ENCODE results near the gene IREB2.
A peak's percentile ranks its signal among the peaks of the same experiment; 100 is the strongest.

IREB2 gene

DNA sequence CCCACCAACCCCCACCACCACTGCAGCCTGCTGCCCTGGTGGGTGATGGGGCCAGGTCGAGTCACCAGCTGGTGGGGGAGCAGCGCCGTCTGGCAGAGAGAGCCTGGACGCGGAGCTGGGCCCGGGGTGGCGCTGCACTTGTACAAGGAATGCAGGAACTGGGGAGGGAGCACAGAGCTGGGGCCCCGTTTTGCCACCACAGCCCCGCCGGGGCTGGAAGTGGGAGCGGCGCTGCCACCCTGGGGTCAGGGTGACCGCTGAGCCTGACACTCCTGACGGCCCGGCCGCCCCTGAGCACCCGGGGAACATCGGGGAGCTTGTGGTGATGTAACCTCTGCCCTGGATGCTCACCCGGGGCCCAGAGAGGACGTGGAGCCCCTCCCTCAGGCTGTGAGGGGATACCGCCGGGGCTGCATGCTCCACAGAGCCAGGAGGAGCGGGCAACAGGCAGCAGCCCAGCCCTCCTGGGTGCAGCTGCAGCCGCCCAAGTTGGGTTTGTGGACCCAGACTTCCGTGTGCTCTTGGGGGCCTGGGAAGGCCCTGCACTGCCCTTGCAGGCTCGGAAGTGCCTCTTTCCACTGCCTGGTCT, 32.6 kb upstream of the IREB2 start:
- TF ChIP-seq, protein P1, sequence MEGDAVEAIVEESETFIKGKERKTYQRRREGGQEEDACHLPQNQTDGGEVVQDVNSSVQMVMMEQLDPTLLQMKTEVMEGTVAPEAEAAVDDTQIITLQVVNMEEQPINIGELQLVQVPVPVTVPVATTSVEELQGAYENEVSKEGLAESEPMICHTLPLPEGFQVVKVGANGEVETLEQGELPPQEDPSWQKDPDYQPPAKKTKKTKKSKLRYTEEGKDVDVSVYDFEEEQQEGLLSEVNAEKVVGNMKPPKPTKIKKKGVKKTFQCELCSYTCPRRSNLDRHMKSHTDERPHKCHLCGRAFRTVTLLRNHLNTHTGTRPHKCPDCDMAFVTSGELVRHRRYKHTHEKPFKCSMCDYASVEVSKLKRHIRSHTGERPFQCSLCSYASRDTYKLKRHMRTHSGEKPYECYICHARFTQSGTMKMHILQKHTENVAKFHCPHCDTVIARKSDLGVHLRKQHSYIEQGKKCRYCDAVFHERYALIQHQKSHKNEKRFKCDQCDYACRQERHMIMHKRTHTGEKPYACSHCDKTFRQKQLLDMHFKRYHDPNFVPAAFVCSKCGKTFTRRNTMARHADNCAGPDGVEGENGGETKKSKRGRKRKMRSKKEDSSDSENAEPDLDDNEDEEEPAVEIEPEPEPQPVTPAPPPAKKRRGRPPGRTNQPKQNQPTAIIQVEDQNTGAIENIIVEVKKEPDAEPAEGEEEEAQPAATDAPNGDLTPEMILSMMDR (conservative IDR thresholded peaks at IDR 0.05; ENCODE audit: control insufficient read depth, insufficient read depth, low read depth, low read length) = no peak
- DNase-seq (ENCODE audit: low read depth) = no peak
- H3K4me3 ChIP-seq (ENCODE audit: control insufficient read depth, low read depth, low read length) = no peak overlapping the region

DNA sequence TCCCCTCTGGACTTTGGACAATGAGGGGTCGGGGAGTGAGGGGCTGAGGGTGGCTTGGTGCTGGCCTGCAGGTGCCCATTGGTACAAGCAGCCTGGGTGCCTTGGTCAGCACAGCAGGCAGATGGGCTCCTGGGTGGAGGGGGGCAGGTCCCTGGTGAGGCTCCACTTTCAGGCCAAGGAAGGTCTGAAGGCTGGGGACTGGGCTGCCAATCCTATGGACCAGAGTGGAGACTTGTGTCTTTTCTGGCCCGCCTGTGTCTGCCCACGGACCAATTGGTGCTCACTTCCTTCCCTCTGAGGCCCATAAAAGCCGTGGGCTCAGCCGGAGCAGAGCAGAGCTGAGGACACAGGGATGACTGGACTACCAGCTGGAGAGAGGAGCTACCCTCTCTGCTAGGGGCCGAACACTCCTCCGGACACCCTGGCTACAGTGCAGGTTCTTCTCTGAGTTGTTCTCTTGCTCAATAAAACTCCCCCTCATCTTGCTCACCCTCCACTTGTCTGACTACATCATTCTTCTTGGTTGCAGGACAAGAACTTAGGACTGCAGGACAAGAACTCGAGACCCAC, 31.9 kb upstream of the IREB2 start:
- TF ChIP-seq, protein P1 (conservative IDR thresholded peaks at IDR 0.05; ENCODE audit: control insufficient read depth, insufficient read depth, low read depth, low read length) = no peak
- peak; percentile 19 for DNase-seq (ENCODE audit: low read depth)
- no peak overlapping the region for H3K4me3 ChIP-seq (ENCODE audit: control insufficient read depth, low read depth, low read length)

DNA sequence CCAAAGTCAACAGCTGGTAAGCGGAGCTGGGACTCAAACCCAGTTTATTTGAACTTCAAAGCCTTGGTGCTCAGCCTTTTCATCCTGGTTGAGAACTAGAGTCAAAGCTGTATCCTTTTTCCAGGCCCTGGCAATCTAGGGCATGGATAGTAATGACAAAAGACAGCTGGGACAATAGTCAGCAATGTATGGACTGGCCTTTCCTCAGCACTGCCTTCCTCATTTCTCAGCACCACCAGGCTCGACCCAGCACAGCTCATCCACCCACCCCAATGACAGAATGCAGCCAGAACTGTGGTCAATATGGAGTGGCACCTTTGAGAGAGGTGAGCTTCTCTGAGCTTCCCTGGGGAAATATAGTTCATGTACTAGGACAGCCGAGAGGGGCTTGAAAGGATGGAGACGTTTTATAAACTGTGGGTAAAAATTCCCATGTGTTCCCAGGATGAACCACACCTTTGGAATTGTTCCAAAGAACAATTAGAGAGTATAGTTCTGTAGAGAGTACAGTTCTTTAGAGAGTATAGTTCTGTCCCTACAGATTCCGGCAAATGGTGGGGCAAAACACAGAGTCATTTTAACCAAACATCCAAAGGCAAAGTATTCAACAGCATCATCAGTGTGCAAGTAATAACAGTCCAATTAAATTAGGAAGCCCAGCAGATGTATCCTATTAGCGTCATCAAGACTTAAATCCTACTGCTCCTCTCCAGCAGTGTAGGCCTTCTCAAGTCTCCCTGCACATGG, 30.2 kb upstream of the IREB2 start:
- no peak for DNase-seq (ENCODE audit: low read depth)

DNA sequence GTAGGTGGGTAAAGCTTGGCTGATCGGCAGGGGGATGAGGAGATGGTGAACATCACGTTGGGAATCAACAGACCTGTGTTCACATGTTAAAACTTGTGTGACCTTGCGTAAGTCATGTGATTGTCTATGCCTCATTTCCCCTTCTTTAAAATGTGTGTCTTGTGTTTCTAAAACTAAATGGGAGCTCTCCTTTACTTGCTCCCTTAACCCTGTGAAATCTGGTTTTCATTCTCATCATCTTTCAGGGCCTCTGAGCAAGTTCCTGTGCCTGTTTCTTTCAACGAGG, 29.7 kb upstream of the IREB2 start:
- no peak overlapping the region for H3K4me3 ChIP-seq (ENCODE audit: control insufficient read depth, low read depth, low read length)
- TF ChIP-seq, protein P1 (conservative IDR thresholded peaks at IDR 0.05; ENCODE audit: control insufficient read depth, insufficient read depth, low read depth, low read length) = no peak
- no peak for DNase-seq (ENCODE audit: low read depth)

More for the DNA sequence above, 30.2 kb upstream of the IREB2 start:
- TF ChIP-seq, protein P1 (conservative IDR thresholded peaks at IDR 0.05; ENCODE audit: control insufficient read depth, insufficient read depth, low read depth, low read length) = no peak
- no peak overlapping the region for H3K4me3 ChIP-seq (ENCODE audit: control insufficient read depth, low read depth, low read length)

DNA sequence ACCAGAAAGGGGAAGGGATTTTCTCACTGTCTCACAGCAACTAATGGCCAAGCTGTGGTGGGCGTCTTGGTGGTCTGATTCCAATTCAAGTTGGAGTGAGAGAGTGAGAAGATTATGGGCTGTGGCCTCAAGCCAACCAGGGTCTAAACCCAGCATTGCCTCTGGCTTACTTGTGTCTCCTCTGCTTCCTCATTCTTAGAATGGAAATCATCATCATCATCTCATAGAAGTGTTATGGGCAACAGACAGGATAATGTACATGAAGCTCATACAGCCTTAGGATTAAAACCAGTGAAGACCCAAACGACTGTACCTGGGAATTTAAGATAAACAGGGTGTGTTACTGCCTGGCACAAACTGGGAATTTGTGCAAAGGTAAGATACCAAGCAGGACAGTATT, 29.1 kb upstream of the IREB2 start:
- no peak for DNase-seq (ENCODE audit: low read depth)
- H3K4me3 ChIP-seq (ENCODE audit: control insufficient read depth, low read depth, low read length) = no peak overlapping the region
- TF ChIP-seq, protein P1 (conservative IDR thresholded peaks at IDR 0.05; ENCODE audit: control insufficient read depth, insufficient read depth, low read depth, low read length) = no peak

DNA sequence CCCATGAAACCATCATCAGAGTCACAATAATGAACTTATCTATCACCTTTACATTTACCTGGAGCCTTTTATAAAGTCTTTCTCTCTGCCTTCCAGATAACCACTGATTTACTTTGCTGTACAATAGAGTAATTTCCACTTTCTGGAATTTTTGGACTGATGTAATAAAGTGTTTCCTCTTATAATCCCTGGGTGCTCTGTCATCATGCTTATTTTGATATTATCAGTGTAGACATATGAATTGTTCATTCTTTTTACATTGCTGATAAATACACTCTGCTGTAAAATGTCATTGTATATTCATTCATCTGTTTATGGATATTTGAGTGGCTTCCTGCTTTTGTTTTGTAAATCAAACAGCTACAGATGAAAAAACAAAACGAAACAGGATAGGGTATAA, 27.0 kb upstream of the IREB2 start:
- no peak overlapping the region for H3K4me3 ChIP-seq (ENCODE audit: control insufficient read depth, low read depth, low read length)
- no peak for DNase-seq (ENCODE audit: low read depth)
- TF ChIP-seq, protein P1 (conservative IDR thresholded peaks at IDR 0.05; ENCODE audit: control insufficient read depth, insufficient read depth, low read depth, low read length) = no peak

All from fibroblast of mammary gland (primary cell).